ENCODE data around the gene DNAJC1. TPM values are rescaled to one million over a fixed set of nuclear protein-coding genes. Genes with fewer than 3 reads are reported as not detected.

Gene DNAJC1
- total and polyA plus RNA-seq, 2 donors (not counting 3 experiments of a cell fraction or from before 2014, with no cell fraction given): 11.2 to 19.7 TPM

DNA sequence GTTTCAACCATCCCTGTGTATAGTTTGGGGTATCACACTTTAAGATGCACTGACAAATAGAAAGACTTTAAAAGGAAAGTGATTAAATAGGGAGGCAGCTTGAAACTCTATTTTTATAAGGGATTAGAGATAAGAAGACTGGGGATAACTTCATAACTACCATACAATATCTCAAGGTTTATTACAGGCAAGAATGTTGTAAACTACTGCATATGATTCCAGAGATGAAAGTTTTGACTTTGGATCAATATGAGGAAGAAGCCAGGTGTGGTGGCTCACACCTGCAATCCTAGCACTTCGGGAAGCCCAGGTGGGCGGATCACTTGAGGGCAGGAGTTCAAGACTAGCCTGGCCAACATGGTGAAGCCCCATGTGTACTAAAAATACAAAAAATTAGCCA, 96.1 kb downstream of the DNAJC1 start:
- BruUV-seq (replicated peaks): no TSS peak
- CTCF ChIA-PET: no interaction called here
- dilution Hi-C loops (cut with MboI; ENCODE audit: extremely low pct_ligation_motif_present, low sequenced_read_pairs): no loop called here
- Histone ChIP-seq H3K9ac (replicated peaks; ENCODE audit: extremely low read depth, insufficient read depth, low read length) (no peak overlapping the region), H3K9me1 (replicated peaks; ENCODE audit: control insufficient read depth, extremely low read depth, insufficient read depth, low read length) (no peaks in the 10 kb centered on the region), H3K9me3 (replicated peaks; ENCODE audit: control insufficient read depth, insufficient read depth, low read length) (no peaks in the 10 kb centered on the region), H3K4me2 (ENCODE audit: insufficient read depth, low read length) (no peak overlapping the region), H4K20me1 (replicated peaks; ENCODE audit: control insufficient read depth, extremely low read depth, insufficient read depth, low read length) (no peaks in the 10 kb centered on the region), H3K36me3 (ENCODE audit: control insufficient read depth in 2 of 2, extremely low read depth in 1 of 2, insufficient read depth in 2 of 2, low read length in 2 of 2) (no peaks in the 10 kb centered on the region), H3K27ac (ENCODE audit: insufficient read depth, low read depth, low read length) (no peak overlapping the region), H3K4me3 (replicated peaks in 1 of 3; ENCODE audit: insufficient read depth in 1 of 3, low read depth in 1 of 3, low read length in 3 of 3) (no peak overlapping the region), H2AFZ (ENCODE audit: low read depth, low read length) (no peak overlapping the region), H3K4me1 (ENCODE audit: control insufficient read depth, extremely low read depth, insufficient read depth, low read length) (no peaks in the 10 kb centered on the region), H3K27me3 (ENCODE audit: control insufficient read depth in 2 of 2, insufficient read depth in 2 of 2, low read length in 2 of 2) (no peaks in the 10 kb centered on the region), H3K79me2 (ENCODE audit: control insufficient read depth, insufficient read depth, low read length) (no peaks in the 10 kb centered on the region)
- no peak for TF ChIP-seq POLR2A (IDR thresholded peaks at IDR 0.05; ENCODE audit: low read depth, low read length)
- TF ChIP-seq POLR2AphosphoS5 (IDR thresholded peaks at IDR 0.05; ENCODE audit: insufficient read depth, low read depth, low read length): no peak
- TF ChIP-seq, protein P1, sequence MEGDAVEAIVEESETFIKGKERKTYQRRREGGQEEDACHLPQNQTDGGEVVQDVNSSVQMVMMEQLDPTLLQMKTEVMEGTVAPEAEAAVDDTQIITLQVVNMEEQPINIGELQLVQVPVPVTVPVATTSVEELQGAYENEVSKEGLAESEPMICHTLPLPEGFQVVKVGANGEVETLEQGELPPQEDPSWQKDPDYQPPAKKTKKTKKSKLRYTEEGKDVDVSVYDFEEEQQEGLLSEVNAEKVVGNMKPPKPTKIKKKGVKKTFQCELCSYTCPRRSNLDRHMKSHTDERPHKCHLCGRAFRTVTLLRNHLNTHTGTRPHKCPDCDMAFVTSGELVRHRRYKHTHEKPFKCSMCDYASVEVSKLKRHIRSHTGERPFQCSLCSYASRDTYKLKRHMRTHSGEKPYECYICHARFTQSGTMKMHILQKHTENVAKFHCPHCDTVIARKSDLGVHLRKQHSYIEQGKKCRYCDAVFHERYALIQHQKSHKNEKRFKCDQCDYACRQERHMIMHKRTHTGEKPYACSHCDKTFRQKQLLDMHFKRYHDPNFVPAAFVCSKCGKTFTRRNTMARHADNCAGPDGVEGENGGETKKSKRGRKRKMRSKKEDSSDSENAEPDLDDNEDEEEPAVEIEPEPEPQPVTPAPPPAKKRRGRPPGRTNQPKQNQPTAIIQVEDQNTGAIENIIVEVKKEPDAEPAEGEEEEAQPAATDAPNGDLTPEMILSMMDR (IDR thresholded peaks at IDR 0.05; ENCODE audit: extremely low read depth in 1 of 2, insufficient read depth in 1 of 2, low read depth in 1 of 2, low read length in 2 of 2): no peak
- no peak for TF ChIP-seq MYC (IDR thresholded peaks at IDR 0.05; ENCODE audit: low read depth, low read length)
- no peak for TF ChIP-seq JUN (IDR thresholded peaks at IDR 0.05; ENCODE audit: borderline replicate concordance, insufficient read depth, insufficient read length, low read depth)
- no peak for TF ChIP-seq GATA2 (IDR thresholded peaks at IDR 0.05; ENCODE audit: insufficient read depth, insufficient read length, low read depth, low read length)
- TF ChIP-seq, protein P2, sequence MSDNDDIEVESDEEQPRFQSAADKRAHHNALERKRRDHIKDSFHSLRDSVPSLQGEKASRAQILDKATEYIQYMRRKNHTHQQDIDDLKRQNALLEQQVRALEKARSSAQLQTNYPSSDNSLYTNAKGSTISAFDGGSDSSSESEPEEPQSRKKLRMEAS (IDR thresholded peaks at IDR 0.05; ENCODE audit: insufficient read depth, insufficient read length): no peak
- no peak for TF ChIP-seq EZH2 (IDR thresholded peaks at IDR 0.05; ENCODE audit: borderline replicate concordance, low read depth, low read length, severe bottlenecking)
- TF ChIP-seq FOS (IDR thresholded peaks at IDR 0.05; ENCODE audit: borderline replicate concordance, insufficient read depth, low read length): no peak
- DNase-seq (ENCODE audit: low read depth, low spot score) (no peak), FAIRE-seq (no peak)
- intact Hi-C loops (cut with micrococcal nuclease): no loop called here
- POLR2A ChIA-PET: no interaction called here

Data from endothelial cell of umbilical vein (primary cell).